H1 (cell line): ENCODE measurements around the gene RAD51B. TPM values are rescaled to one million over a fixed set of nuclear protein-coding genes. Genes with fewer than 3 reads are reported as not detected.

Experiments used
- RAD21 ChIP-seq, 2 experiments: IDR thresholded peaks in 1 of 2; conservative IDR thresholded peaks in 1 of 2; 2 replicates each; pipeline ENCODE4 v1.6.1; 2011; ENCODE audit warnings: low read depth in 2 of 2, low read length in 2 of 2, improper control_type of control experiment in 1 of 2, inconsistent platforms in 1 of 2, mild to moderate bottlenecking in 1 of 2, moderate library complexity in 1 of 2
- RBBP5 ChIP-seq: IDR thresholded peaks from 2 replicates; pipeline ENCODE4 v1.7.1; 2012; ENCODE audit warnings: low read depth, mild to moderate bottlenecking, inconsistent platforms, low read length, moderate library complexity, borderline replicate concordance
- RNF2 ChIP-seq: fragments of 200-900, 300-1000 bp; sonication (generic); IDR thresholded peaks from 2 replicates; pipeline ENCODE4 v1.7.1; 2016; ENCODE audit warnings: borderline replicate concordance, low read depth, mild to moderate bottlenecking, antibody characterized with exemption, low read length; ENCODE audit not compliant: poor library complexity, severe bottlenecking; ENCODE audit errors: missing control alignments
- polyA plus RNA-seq, 7 experiments: library from polyadenylated mRNA; depleted of rRNA in 3 of 7; stranded (reverse) in 5 of 7; unstranded in 2 of 7; fragments of >200 nt in 5 of 7; fragments of 200-250 nt in 2 of 7; gene quantifications; 1 replicate in 5 of 7; 2 replicates in 1 of 7; 4 replicates in 1 of 7; pipeline versions ENCODE4 v1.2.1 to v1.2.3, GENCODE V29; 2011 to 2013; ENCODE audit warnings: missing spikeins in 2 of 7, mixed read lengths in 2 of 7
- total RNA-seq: library from RNA; stranded (reverse); fragmentation: NEBNext Ultra II Directional; extraction: Animal tissue kit (Norgen Biotek cat#: 25700); gene quantifications from 2 replicates; pipeline ENCODE4 v1.2.1, GENCODE V29; 2021
- TF ChIP-seq, protein P1 (sequence below): IDR thresholded peaks from 2 replicates; pipeline ENCODE4 v1.6.1; 2011; ENCODE audit warnings: low read depth, mild to moderate bottlenecking, low read length; ENCODE audit not compliant: insufficient read depth
- TF ChIP-seq, protein P2 (sequence below): IDR thresholded peaks from 2 replicates; pipeline ENCODE4 v1.6.1; 2011; ENCODE audit warnings: low read length, improper control_type of control experiment

RAD51B gene
- total and polyA plus RNA-seq, 2 of the 8 experiments (the other 6 are each of a cell fraction or from before 2014, with no cell fraction given), result 3.9 to 14.9 TPM

- TF ChIP-seq, protein P1, sequence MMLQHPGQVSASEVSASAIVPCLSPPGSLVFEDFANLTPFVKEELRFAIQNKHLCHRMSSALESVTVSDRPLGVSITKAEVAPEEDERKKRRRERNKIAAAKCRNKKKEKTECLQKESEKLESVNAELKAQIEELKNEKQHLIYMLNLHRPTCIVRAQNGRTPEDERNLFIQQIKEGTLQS, result no peak
- TF ChIP-seq RAD21 (IDR thresholded peaks at IDR 0.05 in 1 of 2, conservative IDR thresholded peaks at IDR 0.05 in 1 of 2; ENCODE audit: low read depth in 2 of 2, low read length in 2 of 2), result no peak
- TF ChIP-seq RNF2, result no peak
- no peak for TF ChIP-seq RBBP5
- TF ChIP-seq, protein P2, sequence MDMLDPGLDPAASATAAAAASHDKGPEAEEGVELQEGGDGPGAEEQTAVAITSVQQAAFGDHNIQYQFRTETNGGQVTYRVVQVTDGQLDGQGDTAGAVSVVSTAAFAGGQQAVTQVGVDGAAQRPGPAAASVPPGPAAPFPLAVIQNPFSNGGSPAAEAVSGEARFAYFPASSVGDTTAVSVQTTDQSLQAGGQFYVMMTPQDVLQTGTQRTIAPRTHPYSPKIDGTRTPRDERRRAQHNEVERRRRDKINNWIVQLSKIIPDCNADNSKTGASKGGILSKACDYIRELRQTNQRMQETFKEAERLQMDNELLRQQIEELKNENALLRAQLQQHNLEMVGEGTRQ, result no peak
Observed at GRCh38 chr14:68403191-68404145, 583.9 kb downstream of the RAD51B start (continued).
